PC-3 (cell line): ENCODE measurements around the gene TRABD2B. TPM values are rescaled to one million over a fixed set of nuclear protein-coding genes. Genes with fewer than 3 reads are reported as not detected.

Experiments
- ATAC-seq: fragments of 200-7000 bp; cut with Tn5 transposase; 2 replicates; pipeline ENCODE4 v1.9.1; 2020; ENCODE audit warnings: mild to moderate bottlenecking, moderate library complexity
- BruUV-seq: library from RNA; stranded (reverse); fragments of 400-500 nt; replicated peaks from 2 replicates; lab custom pipeline; 2021; lab: Mats Ljungman, UMichigan
- CTCF ChIA-PET: fragments of 300-600 bp; sonication (Branson Sonifier 250); formaldehyde crosslinking; loops from one replicate; lab custom pipeline; 2022; ENCODE audit warnings: antibody characterized with exemption; lab: Charles Lee
- POLR2A ChIA-PET: fragments of 300-600 bp; sonication (Branson Sonifier 250); formaldehyde crosslinking; loops from one replicate; lab custom pipeline; 2022; ENCODE audit warnings: antibody characterized with exemption; ENCODE audit not compliant: unreplicated experiment; lab: Charles Lee
- DNase-seq: peaks from one replicate; pipeline ENCODE4 v3.0.0-alpha.2; 2015
- H2AFZ ChIP-seq: fragments of 300-600 bp; sonication (generic); 2 replicates; pipeline ENCODE4 v1.6.0; 2016; ENCODE audit warnings: antibody characterized with exemption, low read length
- H3F3A ChIP-seq: fragments of 300-600 bp; sonication (generic); one replicate; pipeline ENCODE4 v1.6.0; 2017; ENCODE audit warnings: antibody characterized with exemption, low read length, control low read depth, mild to moderate bottlenecking; ENCODE audit not compliant: unreplicated experiment
- H3K27ac ChIP-seq: fragments of 300-600 bp; sonication (generic); 2 replicates; pipeline ENCODE4 v1.5.1; 2016; ENCODE audit warnings: mild to moderate bottlenecking, low read length
- H3K27me3 ChIP-seq: fragments of 300-600 bp; sonication (generic); 2 replicates; pipeline ENCODE4 v1.6.1; 2016; ENCODE audit warnings: low read length, mixed read lengths
- H3K36me3 ChIP-seq: fragments of 300-600 bp; sonication (generic); 2 replicates; pipeline ENCODE4 v1.6.1; 2016; ENCODE audit warnings: low read depth, mixed run types, low read length, mixed read lengths
- H3K4me1 ChIP-seq: fragments of 300-600 bp; sonication (generic); 2 replicates; pipeline ENCODE4 v1.5.1; 2016; ENCODE audit warnings: low read length; ENCODE audit not compliant: insufficient read depth
- H3K4me2 ChIP-seq: fragments of 300-600 bp; sonication (generic); 2 replicates; pipeline ENCODE4 v1.6.0; 2016; ENCODE audit warnings: low read length
- H3K4me3 ChIP-seq: fragments of 300-600 bp; sonication (generic); 2 replicates; pipeline ENCODE4 v1.5.1; 2016; ENCODE audit warnings: mild to moderate bottlenecking, low read length, mixed read lengths
- H3K79me2 ChIP-seq: fragments of 300-600 bp; sonication (generic); 2 replicates; pipeline ENCODE4 v1.6.1; 2017; ENCODE audit warnings: low read length, mixed read lengths
- H3K9ac ChIP-seq: fragments of 300-600 bp; sonication (generic); 2 replicates; pipeline ENCODE4 v1.6.0; 2016; ENCODE audit warnings: mild to moderate bottlenecking, low read length
- H3K9me2 ChIP-seq: fragments of 300-600 bp; sonication (generic); replicated peaks from 2 replicates; pipeline ENCODE4 v1.6.1; 2016; ENCODE audit warnings: mixed run types, low read length, mixed read lengths
- H3K9me3 ChIP-seq: fragments of 300-600 bp; sonication (generic); 2 replicates; pipeline ENCODE4 v1.6.1; 2016; ENCODE audit warnings: low read length, mixed read lengths
- H4K20me1 ChIP-seq: fragments of 300-600 bp; sonication (generic); 2 replicates; pipeline ENCODE4 v1.6.1; 2016; ENCODE audit warnings: low read length, mixed read lengths
- EZH2 ChIP-seq: fragments of 300-600 bp; sonication (generic); IDR thresholded peaks from one replicate; pipeline ENCODE4 v1.6.1; 2017; ENCODE audit warnings: antibody characterized with exemption, mild to moderate bottlenecking, low read length; ENCODE audit not compliant: unreplicated experiment
- EZH2phosphoT487 ChIP-seq: fragments of 300-600 bp; sonication (generic); IDR thresholded peaks from 2 replicates; pipeline ENCODE4 v1.6.1; 2018; ENCODE audit warnings: mild to moderate bottlenecking, antibody characterized with exemption, low read length, borderline replicate concordance
- intact Hi-C: fragments of 100-400 bp; cut with micrococcal nuclease; formaldehyde crosslinking; loops from 2 replicates; pipeline ENCODE4 v1.9.0; 2023
- total RNA-seq: library from RNA; depleted of rRNA; stranded (reverse); fragments of >200 nt; gene quantifications from 2 replicates; pipeline ENCODE4 v1.2.3, GENCODE V29; 2014
- TF ChIP-seq, protein P1 (sequence below): fragments of 300-600 bp; sonication (generic); conservative IDR thresholded peaks from 2 replicates; pipeline ENCODE4 v1.5.1; 2017; ENCODE audit warnings: antibody characterized with exemption, low read depth, mild to moderate bottlenecking, low read length

The TRABD2B gene
- total RNA-seq, 1 experiment from 2014 or later = 0.44 TPM

GRCh38 chr1:47881505-47882442 lies 115.4 kb downstream of the TRABD2B start:
- Histone ChIP-seq H3K9me3 (no peaks in the 10 kb centered on the region), H3K9ac (no peak overlapping the region), H3K27me3 (no peaks in the 10 kb centered on the region), H3K4me2 (no peak overlapping the region), H2AFZ (no peak overlapping the region), H3K9me2 (no peaks in the 10 kb centered on the region), H3K4me3 (no peak overlapping the region), H3K36me3 (no peaks in the 10 kb centered on the region), H3K79me2 (no peaks in the 10 kb centered on the region), H4K20me1 (no peaks in the 10 kb centered on the region), H3K4me1 (no peaks in the 10 kb centered on the region), H3F3A (no peaks in the 10 kb centered on the region), H3K27ac (no peak overlapping the region)
- TF ChIP-seq EZH2 (no peak), EZH2phosphoT487 (no peak)
- TF ChIP-seq, protein P1, sequence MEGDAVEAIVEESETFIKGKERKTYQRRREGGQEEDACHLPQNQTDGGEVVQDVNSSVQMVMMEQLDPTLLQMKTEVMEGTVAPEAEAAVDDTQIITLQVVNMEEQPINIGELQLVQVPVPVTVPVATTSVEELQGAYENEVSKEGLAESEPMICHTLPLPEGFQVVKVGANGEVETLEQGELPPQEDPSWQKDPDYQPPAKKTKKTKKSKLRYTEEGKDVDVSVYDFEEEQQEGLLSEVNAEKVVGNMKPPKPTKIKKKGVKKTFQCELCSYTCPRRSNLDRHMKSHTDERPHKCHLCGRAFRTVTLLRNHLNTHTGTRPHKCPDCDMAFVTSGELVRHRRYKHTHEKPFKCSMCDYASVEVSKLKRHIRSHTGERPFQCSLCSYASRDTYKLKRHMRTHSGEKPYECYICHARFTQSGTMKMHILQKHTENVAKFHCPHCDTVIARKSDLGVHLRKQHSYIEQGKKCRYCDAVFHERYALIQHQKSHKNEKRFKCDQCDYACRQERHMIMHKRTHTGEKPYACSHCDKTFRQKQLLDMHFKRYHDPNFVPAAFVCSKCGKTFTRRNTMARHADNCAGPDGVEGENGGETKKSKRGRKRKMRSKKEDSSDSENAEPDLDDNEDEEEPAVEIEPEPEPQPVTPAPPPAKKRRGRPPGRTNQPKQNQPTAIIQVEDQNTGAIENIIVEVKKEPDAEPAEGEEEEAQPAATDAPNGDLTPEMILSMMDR = no peak
- POLR2A ChIA-PET = no interaction called here
- DNase-seq (no peak), ATAC-seq (no peak)
- intact Hi-C loops = no loop called here
- BruUV-seq = no TSS peak
- CTCF ChIA-PET = no interaction called here

DNA sequence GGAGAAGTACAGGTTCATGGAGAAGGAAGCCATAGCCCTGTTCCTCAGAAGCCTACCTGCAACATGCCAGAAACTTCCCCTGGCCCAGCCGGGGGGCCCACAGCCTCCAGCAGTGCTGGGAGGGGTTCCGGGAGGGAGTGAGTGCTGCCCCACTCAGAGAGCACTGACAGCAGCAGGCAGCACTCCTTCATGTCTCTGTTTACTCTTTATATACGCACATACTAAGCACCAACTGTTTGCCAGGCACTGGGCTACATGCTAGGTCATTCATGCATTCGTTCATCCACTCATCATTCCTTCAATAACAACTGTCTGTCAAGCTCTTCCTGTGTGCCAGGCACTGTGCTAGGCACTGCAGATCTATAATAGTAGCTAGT lies 120.6 kb downstream of the TRABD2B start:
- H3K27me3 ChIP-seq = no peaks in the 10 kb centered on the region
- H3K4me1 ChIP-seq = peaks cover 21% of the 10 kb centered on the region
- TF ChIP-seq, protein P1 = no peak
- TF ChIP-seq EZH2 (no peak), EZH2phosphoT487 (no peak)
- no peaks in the 10 kb centered on the region for H3K36me3 ChIP-seq
- CTCF ChIA-PET = no interaction called here
- H2AFZ ChIP-seq = no peak overlapping the region
- no peak overlapping the region for H3K4me2 ChIP-seq
- no TSS peak for BruUV-seq
- H3K9ac ChIP-seq = no peak overlapping the region
- no peaks in the 10 kb centered on the region for H3K9me3 ChIP-seq
- H3F3A ChIP-seq = no peaks in the 10 kb centered on the region
- POLR2A ChIA-PET = no interaction called here
- DNase-seq (no peak), ATAC-seq (no peak)
- no peaks in the 10 kb centered on the region for H3K9me2 ChIP-seq
- no peaks in the 10 kb centered on the region for H4K20me1 ChIP-seq
- H3K4me3 ChIP-seq = no peak overlapping the region
- intact Hi-C loops = no loop called here
- H3K27ac ChIP-seq = no peak overlapping the region
- no peaks in the 10 kb centered on the region for H3K79me2 ChIP-seq
